Vein endothelial cell (primary cell): Measurements from ENCODE around the gene USH2A. TPM values are rescaled to one million over a fixed set of nuclear protein-coding genes. Genes with fewer than 3 reads are reported as not detected.

Experiments
- small RNA-seq: library from RNA; depleted of rRNA; stranded (forward); fragments of <200 nt; gene quantifications from one replicate; pipeline ENCODE3, GENCODE V24; 2012
- total RNA-seq: library from RNA; depleted of rRNA; stranded (reverse); fragments of >200 nt; gene quantifications from 2 replicates; pipeline ENCODE4 v1.2.3, GENCODE V29; 2012

USH2A gene, protein sequence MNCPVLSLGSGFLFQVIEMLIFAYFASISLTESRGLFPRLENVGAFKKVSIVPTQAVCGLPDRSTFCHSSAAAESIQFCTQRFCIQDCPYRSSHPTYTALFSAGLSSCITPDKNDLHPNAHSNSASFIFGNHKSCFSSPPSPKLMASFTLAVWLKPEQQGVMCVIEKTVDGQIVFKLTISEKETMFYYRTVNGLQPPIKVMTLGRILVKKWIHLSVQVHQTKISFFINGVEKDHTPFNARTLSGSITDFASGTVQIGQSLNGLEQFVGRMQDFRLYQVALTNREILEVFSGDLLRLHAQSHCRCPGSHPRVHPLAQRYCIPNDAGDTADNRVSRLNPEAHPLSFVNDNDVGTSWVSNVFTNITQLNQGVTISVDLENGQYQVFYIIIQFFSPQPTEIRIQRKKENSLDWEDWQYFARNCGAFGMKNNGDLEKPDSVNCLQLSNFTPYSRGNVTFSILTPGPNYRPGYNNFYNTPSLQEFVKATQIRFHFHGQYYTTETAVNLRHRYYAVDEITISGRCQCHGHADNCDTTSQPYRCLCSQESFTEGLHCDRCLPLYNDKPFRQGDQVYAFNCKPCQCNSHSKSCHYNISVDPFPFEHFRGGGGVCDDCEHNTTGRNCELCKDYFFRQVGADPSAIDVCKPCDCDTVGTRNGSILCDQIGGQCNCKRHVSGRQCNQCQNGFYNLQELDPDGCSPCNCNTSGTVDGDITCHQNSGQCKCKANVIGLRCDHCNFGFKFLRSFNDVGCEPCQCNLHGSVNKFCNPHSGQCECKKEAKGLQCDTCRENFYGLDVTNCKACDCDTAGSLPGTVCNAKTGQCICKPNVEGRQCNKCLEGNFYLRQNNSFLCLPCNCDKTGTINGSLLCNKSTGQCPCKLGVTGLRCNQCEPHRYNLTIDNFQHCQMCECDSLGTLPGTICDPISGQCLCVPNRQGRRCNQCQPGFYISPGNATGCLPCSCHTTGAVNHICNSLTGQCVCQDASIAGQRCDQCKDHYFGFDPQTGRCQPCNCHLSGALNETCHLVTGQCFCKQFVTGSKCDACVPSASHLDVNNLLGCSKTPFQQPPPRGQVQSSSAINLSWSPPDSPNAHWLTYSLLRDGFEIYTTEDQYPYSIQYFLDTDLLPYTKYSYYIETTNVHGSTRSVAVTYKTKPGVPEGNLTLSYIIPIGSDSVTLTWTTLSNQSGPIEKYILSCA (N-terminal part only)
- not detected in 2 replicates for total RNA-seq

DNA sequence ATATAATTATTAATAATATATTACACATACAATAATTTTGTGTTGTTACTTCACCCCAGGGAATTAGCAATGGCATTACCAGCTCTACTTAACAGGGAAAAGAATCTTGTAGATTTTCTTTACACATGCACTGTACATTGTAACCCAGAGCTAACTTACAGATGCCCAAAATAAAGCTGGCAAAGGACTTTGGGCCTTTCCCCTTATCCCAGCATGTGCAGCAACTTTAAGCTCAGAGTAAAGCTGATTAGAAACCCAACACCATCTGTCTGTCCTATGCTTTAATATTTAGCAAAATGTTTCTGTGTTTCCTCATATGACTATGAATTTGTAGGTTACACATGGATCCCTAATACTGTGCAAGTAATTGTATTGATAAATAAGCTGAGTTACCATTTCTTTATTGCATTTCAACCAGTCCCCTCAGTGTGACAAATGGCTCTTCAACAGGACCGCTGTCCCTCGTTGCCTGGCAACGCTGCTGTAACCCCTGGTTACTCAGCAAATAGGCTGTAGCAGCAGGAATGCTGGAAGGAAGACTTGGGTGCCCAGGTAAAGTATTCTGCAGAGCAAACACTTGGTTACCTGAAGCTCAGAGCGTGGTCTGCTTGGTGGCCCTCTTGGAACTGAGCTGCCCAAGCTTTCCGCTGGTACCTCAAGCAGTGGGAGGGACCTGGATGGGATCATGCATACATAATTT lies at the start of gene USH2A:
USH2A (minus strand) TSS at position 628 of the 700 bp plus-strand sequence. CDS start 1,112 bp downstream, outside the sequence.

Small RNA genes lying within 50 kb of the gene (small RNA-seq; reads per million reads assigned to genes)
- gene MRPS18BP1: not detected
- not detected for gene RF00108
